Hepatocyte (in vitro differentiated cells): Measurements from ENCODE around the gene TRIM44.

Experiments used
- EZH2 ChIP-seq: fragments of 200-600 bp; sonication (generic); IDR thresholded peaks from 2 replicates; pipeline ENCODE4 v1.6.1; 2016; ENCODE audit warnings: antibody characterized with exemption, mild to moderate bottlenecking, borderline replicate concordance
- EZH2phosphoT487 ChIP-seq: fragments of 200-600 bp; sonication (generic); IDR thresholded peaks from one replicate; pipeline ENCODE4 v1.6.1; 2018; ENCODE audit warnings: antibody characterized with exemption, mild to moderate bottlenecking, low read depth, moderate library complexity; ENCODE audit not compliant: unreplicated experiment, severe bottlenecking
- TF ChIP-seq, protein P1 (sequence below): fragments of 200-600 bp; sonication (generic); IDR thresholded peaks from 2 replicates; pipeline ENCODE4 v1.5.1; 2016; ENCODE audit warnings: antibody characterized with exemption, mild to moderate bottlenecking; ENCODE audit not compliant: poor library complexity

DNA sequence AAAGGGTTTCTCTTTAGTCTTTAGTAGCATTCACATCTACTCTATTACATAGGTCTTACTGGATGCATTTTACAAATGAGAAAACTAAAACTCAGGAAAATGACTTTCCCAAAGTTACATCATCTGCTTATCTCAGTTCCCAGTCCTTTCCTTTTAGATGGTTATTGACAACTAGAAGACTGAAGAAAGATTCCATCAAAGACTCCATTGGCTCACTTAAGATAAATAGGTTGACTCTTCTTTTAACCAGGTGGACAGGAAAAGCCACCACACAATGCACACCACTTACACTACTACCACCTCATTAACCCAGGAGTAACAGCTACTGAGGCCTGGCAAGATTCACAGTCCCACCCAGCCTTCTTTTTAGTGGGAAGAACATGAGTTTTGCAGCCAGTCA, 123.6 kb downstream of the TRIM44 start:
- TF ChIP-seq, protein P1, sequence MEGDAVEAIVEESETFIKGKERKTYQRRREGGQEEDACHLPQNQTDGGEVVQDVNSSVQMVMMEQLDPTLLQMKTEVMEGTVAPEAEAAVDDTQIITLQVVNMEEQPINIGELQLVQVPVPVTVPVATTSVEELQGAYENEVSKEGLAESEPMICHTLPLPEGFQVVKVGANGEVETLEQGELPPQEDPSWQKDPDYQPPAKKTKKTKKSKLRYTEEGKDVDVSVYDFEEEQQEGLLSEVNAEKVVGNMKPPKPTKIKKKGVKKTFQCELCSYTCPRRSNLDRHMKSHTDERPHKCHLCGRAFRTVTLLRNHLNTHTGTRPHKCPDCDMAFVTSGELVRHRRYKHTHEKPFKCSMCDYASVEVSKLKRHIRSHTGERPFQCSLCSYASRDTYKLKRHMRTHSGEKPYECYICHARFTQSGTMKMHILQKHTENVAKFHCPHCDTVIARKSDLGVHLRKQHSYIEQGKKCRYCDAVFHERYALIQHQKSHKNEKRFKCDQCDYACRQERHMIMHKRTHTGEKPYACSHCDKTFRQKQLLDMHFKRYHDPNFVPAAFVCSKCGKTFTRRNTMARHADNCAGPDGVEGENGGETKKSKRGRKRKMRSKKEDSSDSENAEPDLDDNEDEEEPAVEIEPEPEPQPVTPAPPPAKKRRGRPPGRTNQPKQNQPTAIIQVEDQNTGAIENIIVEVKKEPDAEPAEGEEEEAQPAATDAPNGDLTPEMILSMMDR: no peak
- no peak for TF ChIP-seq EZH2
- no peak for TF ChIP-seq EZH2phosphoT487
